NOMO-1 (cell line): ENCODE measurements around the gene STK38.
A peak's percentile ranks its signal among the peaks of the same experiment; 100 is the strongest.

Experiments
- DNase-seq, 2 experiments: peaks; one replicate each; lab custom pipeline; 2025; ENCODE audit not compliant: unreplicated experiment in 2 of 2; lab: John Stamatoyannopoulos, UW

STK38 gene

GRCh38 chr6:36524871-36525270 is 22.4 kb downstream of the STK38 start:
- no peak for DNase-seq

- no peak for DNase-seq
Measured at GRCh38 chr6:36523936-36524499, 23.3 kb downstream of the STK38 start.

DNA sequence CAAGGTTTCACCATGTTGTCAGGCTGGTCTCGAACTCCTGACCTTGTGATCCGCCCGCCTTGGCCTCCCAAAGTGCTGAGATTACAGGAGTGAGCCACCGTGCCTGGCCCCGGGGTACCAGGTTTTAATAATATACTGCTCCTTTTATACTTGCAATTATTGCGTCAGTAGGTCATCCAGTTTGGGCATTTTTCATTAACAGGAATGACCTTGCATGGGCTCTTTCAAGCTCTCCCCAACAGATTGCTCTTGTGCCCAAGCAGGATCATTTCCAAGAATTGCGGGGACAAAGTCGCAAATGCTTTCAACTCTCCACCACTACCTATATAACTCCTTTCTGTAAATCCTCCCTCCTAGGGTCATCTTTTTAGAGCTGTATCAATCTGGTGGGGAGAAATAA is 23.8 kb downstream of the STK38 start:
- DNase-seq: no peak

GRCh38 chr6:36519352-36519751 is 27.9 kb downstream of the STK38 start:
- no peak for DNase-seq

GRCh38 chr6:36517408-36517807 is 29.9 kb downstream of the STK38 start:
- no peak for DNase-seq

GRCh38 chr6:36516988-36517387 is 30.3 kb downstream of the STK38 start:
- no peak for DNase-seq

DNA sequence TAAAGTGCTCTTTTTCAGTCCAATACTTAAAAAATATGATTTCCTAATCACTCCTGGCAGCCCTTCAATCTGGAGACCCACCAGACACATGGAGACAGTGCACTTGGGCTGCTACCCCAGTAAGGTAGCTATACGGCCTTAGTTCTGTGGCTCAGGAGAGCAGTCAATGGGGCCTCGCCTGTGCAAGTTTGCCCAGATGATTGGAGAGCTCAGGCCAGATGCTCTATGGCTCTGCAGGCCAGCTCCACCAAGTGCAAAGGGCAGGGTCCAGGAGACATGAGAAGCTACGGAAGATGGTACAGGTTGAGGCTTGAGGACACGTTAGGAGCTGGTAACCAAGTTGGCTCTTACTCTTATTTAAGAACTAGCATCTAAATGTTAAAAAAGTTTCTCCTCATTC is 30.7 kb downstream of the STK38 start:
- no peak for DNase-seq

- no peak for DNase-seq
Measured at GRCh38 chr6:36515844-36516243, 31.4 kb downstream of the STK38 start.

DNA sequence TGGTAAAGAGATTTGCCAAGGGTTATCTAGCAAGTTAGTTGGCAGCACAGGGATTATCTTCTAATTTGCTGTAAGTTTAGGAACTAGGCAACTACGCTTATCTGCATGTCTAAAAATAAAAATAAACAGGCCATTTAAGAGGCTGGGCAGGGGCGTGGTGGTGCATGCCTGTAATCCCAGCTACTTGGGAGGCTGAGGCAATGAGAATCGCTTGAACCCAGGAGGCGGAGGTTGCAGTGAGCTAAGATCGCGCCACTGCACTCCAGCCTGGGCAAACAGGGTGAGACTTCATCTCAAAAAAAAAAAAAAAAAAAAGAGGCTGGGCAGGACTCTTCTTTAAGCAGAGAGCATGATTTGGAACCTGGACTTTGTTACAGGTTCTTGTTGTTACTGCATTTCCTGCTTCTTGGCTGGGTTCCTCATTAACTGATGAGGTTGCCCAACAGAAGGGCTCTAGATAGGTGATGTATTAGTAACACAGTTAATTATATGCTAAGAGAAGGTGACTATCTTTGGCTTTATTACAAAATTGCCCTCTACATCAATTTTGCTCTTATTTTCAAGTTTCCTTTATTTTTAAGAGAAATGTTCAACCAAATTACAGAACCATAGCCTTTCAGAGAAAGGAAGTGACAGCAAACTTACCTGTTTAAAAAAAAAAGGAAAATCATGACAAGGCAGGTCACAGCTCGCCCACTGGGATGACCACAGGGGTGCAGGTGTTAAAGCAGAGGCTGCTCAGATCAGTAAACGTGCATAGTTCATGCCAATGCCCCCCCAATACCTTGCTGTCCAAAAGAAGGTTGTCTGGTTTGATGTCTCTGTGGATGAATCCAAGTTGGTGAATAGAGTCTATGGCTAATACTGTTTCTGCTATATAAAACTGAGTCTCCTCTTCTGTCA is 32.5 kb downstream of the STK38 start:
- DNase-seq: peak in 1 of 2 experiments; percentile 43

GRCh38 chr6:36510365-36510764 is 36.9 kb downstream of the STK38 start:
- DNase-seq: no peak

DNA sequence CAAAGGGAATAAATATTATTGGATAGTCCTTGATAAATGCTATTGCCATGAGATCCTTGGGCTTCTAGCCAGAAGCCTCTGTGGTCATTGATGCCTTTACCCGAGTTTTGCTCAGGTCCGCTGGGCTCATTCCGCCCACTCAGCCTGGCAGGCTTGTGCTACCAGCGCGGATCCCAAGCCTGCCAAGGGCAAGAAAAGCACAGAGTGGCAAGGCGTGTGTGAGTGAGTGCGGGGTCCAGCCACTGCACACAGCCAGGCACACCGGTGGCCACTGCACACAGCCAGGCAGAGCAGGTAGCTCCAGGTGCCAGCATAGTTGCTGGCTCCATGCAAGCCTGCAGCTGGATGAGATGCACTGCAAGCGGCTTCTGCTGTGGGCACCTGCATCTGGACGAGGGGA is 38.7 kb downstream of the STK38 start:
- DNase-seq: no peak

- DNase-seq: no peak
Measured at GRCh38 chr6:36506611-36507010, 40.7 kb downstream of the STK38 start.

DNA sequence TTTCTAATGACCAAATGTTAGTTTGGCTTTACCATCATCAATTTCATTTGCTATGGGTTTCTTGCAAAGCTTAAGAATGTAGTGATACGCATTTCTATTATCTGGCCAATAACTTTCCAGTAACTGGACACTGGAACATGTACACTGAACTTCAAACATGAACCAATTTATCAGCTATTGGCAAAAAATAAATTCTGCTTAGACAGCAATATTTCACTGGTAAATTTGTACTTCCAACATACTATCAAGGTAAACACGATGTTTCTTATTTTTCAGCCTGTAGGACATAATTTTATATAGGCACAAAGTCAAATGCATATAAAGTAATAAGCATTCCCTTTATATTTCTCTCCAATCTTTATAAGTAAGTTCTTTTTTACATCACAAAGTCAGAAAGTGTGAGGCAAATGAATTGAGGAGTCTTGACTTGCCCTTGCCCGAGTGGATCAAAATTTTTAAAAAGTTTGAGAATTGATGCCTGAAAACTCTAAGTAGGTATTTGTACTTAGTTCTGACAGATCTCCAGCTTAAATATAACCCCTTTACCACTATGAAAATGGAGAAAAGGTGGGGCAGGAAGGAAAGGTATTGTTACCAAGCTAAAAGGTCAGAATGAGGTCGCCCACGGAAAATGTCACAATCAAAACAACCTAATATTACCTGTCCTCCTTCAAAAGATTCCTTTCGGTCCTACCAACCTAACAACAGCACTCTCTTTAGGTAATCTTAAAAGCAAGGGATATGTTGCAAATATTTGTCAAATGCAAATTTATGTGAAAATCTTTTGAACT is 41.3 kb downstream of the STK38 start:
- DNase-seq: no peak

DNA sequence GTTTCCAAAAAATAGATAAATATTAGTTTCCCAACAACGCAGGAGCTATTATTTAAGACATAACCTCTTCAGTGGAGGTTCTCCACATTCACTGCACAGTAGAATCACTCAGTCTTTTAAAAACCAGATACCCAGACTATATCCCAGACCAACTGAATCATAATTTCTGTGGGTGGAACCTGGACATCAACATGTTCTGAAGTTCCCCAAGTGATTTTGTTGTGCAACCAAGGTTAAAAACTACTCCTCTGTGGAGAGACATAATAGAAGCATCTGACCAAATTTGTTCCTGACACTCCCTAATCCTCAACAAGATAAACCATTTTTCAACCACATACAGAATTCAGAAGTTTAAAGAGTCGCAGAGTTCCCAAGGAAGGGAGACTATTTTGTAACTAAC is 42.3 kb downstream of the STK38 start:
- DNase-seq: no peak

DNA sequence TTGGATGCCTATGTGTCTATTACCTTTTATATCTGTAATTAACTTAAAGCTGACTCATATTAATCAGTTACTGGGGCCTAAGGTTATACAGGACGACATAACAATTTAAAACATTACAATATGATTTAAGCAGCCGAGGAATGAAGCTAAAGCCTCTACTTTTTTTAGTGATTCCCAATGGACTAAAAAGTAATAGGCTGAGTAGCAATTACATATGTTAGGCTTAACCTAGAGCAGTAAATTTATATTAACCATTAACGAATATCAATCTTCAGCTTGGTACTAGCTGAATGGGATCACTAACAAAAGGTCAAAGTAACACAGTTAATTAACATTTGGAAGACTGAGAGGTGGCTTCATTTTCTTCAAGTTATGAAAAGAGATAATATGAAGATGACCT is 43.1 kb downstream of the STK38 start:
- DNase-seq: no peak

DNA sequence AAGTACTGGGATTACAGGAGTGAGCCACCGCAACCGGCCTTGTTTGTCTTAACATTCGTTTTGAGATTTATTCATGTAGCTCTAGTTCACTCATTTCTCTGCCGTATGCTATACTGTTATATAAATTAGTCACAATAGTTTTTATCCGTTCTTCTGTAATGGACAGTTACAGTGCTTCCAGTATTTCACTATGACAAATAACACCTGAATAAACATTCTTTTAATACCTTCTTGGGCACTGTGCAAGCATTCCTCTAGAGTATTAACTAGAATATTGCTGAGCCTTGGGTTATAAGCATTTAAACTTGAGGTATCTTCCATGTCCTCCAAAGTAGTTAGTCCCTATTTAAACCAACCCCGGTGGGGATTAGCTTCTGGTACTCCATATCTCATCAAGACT is 45.6 kb downstream of the STK38 start:
- no peak for DNase-seq

- DNase-seq: no peak
Measured at GRCh38 chr6:36499918-36500317, 47.4 kb downstream of the STK38 start.

GRCh38 chr6:36495086-36495485 is 52.2 kb downstream of the STK38 start:
- no peak for DNase-seq

DNA sequence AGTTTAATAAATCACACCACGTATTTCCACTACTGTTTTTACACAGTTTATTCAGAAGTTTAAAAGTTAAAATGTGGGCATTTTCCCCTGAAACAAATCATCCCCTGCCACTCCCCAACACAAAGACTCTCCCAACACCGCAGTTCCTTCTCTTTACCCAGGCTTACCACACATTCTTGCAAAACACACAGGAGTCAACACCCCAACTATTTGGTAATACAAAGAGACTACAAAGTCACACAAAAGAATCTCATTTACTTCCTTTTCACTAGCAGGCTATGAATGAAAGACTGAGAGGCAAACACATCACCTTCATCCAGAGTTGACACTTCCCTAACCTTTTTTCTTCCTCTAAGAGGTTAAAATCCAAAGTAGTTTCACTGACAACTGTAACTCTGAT is 53.4 kb downstream of the STK38 start:
- peak; percentile 82 to 94 for DNase-seq

- DNase-seq: no peak
Measured at GRCh38 chr6:36493319-36493718, 54.0 kb downstream of the STK38 start.

DNA sequence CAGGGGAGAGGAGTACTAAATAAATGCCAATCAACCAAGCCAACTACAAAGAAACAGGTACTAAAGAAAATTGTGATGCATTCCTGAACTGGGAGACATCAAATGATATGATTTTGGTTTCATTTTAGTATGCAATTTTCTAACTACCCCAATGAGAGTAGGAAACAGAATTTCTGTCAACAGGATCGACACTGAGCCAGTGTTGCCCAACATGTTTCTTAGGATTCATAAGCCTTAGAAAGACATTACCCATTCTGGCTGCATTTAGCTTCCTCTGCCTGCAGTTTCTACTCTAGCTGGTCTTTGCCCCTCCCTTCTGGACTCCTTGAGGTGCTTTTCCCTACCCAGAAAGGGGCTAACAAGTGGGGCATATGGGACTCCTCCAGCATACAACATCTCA is 54.7 kb downstream of the STK38 start:
- DNase-seq: peak; percentile 8 to 71

DNA sequence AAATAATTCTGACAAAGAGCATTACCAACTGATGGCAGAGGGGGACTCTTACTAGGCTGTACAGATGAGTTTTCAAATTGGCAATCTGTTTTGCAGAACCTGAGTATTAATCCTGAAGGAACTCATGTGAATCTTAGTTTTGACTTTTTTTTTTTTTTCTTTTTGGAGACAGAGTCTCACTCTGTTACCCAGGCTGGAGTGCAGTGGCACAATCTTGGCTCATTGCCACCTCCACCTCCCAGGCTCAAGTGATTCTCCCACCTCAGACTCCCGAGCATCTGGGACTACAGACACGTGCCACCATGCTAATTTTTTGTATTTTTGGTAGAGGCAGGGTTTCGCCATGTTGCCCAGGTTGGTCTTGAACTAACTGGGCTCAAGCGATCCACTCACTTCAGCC is 55.2 kb downstream of the STK38 start:
- DNase-seq: no peak
